HG03442 (cell line): ENCODE data around the gene LRRC57.

ENCODE experiments used
- ATAC-seq: cut with Tn5 transposase; IDR thresholded peaks from one replicate; pipeline ENCODE4 v1.9.1; 2021; ENCODE audit warnings: mild to moderate bottlenecking, moderate library complexity; ENCODE audit not compliant: unreplicated experiment

The LRRC57 gene

DNA sequence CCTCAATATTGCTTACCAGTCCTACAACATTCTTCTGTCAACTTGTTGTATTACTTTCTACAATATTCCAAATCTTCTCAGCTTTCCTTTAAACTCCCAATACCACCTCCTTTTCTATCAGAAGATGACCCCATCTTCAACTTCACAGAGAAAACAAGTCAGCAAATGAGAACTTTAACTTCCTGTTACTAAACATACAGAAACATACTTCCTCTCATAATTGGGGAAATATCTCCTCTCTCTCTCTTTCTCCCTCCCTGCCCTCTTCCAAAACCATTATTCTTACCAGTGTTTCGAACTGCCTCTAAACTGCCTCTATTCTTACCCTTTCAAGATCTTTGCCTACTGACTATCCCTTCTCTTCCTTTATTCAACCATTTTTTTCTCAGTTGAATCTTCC lies 54.9 kb downstream of the LRRC57 start:
- ATAC-seq = no peak

- ATAC-seq = no peak
Observed at GRCh38 chr15:42491539-42492225, 56.9 kb downstream of the LRRC57 start.

DNA sequence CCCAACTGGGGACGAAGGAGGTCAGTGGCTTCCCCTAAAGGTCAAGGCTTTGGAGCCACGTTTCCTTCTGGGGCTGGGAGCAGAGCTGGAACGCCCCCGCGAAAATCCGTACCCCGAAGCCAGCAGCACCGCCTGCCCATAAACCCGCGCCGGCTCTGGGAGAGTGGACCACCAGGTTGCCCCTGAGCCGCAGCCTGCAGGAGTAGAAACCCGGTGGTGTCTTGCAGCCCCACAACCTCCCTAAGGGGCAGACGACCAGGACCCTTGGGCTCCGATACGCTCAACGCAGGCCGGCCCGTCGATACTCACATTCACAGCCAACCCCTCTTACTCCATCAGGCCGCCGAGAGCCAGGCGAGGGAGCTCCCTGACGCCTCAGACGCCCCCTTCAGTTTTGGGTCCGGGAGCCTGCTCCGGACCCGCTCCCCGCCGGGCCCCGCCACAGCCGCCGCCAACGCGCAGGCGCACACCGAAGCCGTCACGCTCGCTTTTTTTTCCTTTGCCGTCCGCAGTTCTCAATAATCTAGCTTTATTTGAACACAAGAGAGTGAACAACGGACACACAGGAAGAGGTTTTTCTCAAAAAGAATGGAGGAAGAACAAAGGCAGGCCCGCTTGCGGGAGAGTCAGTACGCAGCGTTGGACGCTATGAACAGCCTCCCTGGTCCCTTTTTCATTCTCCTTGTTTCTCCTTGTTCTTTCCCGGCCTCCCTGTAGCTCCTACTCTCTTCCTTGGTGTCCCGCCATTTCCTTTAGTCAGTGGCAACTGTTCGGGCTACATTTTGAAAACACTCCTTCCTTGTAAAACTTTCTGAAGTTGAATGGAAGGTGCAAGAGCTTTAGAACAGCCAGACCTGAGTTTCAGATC lies 57.7 kb downstream of the LRRC57 start, which contains the start of gene ZNF106:
ZNF106 (minus strand) TSS at position 471 of the 868 bp plus-strand sequence. CDS start 18,852 bp downstream, outside the sequence.
- ATAC-seq = peak; percentile 50

DNA sequence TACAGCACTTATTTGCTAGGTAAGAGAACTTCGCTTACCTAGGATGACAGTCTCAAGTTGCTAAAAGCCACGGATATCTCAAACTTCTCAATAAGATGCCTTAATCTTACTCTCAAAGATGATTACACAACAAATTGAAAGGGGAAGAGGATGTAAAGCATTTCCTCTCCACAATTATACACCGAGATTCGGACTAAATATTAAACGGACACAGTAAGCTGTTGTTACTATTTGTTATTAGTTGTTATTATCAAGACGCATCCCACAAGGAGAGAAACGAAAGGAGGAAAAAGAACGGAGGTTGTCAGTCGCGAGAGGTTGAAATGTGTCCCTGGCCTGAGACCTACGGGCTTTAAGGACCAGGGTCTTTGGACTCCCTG lies 58.3 kb downstream of the LRRC57 start:
- ATAC-seq = no peak
